Iris pigment epithelial cell (primary cell): ENCODE data around the gene MDH1B.
"Not testable (repeated sequence)": the region's sequence is repeated elsewhere in the genome, so short reads cannot be mapped to it uniquely, and the experiment has no call there.

Source experiments
- DNase-seq: peaks from one replicate; pipeline ENCODE4 v3.0.0-alpha.2; 2011; ENCODE audit warnings: low read depth

The MDH1B gene

GRCh38 chr2:206765242-206766056 lies at the start of gene MDH1B, which contains the start of gene FASTKD2:
Gene MDH1B (minus strand): TSS chr2:206765328. CDS start chr2:206765271, 57 bp downstream.
Gene FASTKD2 (plus strand): TSS chr2:206765606. CDS start chr2:206766694, 1,088 bp downstream.
- peak; percentile 97 for DNase-seq

DNA sequence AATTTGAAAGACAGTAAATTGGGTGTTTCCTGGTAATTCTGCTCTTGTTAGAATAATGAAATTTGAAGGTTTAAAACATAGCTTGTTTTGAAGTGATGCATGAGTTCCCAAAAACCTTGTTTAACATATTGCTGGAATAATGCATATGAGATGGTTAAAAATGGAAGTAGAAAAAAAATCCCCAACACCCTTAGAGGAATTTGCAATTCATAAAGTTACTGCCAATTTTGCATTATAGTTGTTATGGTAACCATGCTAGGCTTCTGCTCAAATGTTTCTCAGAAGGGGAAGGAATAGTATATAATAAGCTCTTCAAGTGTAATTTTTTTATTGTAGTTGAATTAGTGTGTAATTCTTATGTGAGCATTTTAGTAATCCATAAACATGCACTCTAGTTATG lies 49.4 kb upstream of the MDH1B start:
- DNase-seq = no peak

DNA sequence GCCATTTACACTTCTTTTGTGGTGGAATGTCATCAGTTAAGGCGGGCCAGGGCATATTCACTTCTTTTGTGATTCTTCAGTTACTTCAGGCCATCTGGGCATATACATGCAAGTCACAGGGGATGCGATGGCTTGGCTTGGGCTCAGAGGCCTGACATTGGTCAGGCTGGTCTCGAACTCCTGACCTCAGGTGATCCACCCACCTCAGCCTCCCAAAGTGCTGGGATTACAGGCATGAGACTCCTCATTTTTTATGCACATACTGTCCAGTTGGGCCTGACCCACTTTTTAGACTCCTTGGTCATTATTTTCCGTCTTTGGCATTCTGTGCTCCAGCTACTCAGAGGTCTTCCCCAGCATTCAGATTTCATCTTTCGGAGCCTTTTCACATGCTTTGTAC lies 47.3 kb upstream of the MDH1B start:
- not testable (repeated sequence) for DNase-seq

DNA sequence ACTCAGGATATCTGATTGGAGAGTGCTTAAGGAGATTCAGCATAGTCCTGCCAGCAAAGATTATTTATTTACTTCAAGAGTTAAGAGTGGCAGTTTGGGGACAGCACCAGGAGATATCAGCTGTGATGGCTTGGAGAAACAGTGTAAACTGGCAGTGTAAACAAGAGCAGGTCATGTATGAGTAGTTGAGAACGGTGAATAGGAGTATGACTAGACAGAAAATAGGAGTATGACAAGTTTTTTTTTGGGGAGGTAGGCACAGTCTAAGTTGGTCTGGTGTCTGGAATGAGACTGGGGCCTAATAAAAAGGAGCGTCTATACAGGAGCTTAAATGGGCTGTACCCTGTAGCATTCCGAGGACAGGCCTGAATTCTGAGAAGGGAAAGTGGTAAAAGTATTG lies 42.5 kb upstream of the MDH1B start:
- not testable (repeated sequence) for DNase-seq

DNA sequence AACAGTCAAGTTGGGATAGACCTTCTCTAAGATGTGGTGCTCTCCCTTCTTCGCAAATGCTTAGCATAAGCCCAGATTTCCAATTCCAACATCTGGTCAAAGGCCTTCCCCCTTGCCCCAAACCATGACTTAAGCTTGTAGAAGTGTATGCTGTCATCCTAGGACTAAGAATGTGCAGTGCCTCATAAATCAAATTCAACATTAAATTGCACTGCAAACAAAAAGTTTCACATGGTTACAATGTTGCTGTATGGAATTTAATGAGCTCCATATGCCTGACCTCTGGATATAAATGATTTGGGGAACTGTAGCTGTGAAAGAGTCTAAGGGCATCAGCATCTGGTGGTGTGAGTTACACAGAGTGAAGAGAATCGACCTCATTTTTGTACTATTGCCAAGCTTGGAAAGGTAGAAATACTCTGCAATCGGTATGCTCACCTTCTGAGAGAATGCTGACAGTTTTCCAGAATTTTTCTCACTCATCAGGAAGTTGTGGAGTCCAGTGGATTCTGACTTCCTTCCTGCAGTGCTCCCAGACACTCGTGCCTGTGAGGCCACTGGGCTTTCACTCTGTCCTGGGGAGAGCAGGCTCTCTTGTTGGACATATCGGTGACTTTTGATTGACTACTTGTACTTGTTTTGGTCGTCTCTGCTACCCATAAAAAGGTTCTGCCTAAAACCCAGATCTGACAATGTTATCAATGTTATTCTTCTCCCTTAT lies 40.9 kb upstream of the MDH1B start:
- DNase-seq = no peak

GRCh38 chr2:206804326-206804725 lies 39.2 kb upstream of the MDH1B start:
- no peak for DNase-seq

DNA sequence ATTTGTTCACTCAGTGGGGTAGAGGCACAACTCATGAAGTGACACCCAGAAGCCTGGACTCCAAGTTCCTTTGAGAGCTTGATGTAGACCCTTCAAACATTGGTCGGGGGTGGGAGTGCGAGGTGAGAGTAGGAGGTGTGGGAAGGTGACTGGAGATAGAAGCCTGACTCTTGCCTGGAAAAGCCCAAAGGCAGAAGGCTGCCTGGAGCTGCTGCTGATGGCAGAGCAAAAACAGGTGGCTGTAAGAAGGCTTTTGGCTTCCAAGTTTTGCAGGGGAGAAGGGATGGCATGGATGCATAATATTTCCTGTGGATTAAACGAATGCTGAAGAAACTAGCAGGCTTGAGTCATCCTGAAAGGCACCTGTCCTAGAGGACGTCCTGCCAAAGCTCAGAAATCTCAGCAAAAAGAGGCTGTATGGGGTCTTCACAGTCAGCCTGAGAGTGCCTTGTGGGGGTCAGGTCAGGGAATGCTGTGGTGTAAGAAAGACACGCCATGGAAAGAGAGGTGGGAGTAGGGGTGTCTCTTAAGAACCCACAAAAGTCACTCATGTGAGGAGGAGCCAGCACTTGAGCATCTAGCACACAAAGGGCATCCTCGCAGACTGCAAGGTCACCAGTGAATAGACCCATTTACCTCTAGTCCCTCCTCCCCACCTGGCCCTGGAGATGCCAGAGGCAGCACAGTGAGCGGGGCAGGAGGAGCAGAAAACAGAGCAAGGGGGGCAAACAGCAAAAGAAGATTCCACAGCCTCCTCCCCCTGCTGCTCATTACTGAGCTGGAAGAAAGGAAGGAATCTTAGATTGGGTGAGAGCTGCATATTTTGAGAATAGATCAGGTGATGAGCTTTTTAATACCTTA lies 37.8 kb upstream of the MDH1B start:
- DNase-seq = no peak

- no peak for DNase-seq
These were observed 36.5 kb upstream of the MDH1B start for GRCh38 chr2:206801418-206802189.

DNA sequence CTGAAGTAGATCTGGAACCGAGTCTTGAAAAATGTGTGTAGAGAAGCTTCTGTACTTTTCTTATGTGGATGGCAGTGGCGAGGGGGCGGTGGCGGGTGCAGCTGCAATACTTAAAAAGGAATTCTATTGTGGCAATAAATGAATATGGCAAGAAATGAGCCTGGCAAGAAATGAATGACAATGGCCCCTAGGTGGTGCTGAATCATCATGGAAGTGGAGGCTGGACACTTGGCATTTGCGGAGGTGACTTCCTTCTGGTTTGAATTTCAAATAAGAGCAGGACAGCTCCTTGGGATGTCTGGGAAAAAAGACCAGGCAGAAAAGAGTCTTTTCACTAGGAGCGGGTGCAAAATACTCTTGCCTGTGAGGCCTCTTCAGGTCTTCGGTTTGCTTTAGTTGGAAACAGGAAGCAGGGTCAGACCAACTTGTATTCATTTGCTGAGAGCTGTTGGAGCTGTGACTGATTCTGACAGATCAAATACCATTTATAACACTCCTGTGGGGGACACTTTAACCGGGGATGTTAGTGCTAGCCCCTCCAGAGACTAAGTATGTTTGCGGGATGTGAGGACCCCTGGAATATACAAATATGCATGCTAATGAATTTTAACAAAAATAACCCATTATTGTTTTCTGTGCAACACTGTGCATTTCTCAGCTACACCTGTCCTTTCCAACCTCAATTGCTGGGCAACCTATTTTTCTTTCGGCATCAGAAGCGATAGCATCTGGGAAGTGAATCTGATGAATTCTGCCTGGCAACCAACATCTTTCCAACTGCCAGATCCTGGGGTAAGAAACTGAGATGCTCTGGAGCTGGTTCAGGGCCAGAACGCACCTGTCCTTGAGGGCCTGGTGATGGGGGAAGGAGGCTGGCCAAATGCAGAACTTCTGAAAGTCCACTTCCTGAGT lies 35.6 kb upstream of the MDH1B start:
- DNase-seq = peak; percentile 77

- DNase-seq = peak; percentile 72
These were observed 34.0 kb upstream of the MDH1B start for GRCh38 chr2:206799083-206799482.

GRCh38 chr2:206798000-206798399 lies 32.9 kb upstream of the MDH1B start:
- no peak for DNase-seq

DNA sequence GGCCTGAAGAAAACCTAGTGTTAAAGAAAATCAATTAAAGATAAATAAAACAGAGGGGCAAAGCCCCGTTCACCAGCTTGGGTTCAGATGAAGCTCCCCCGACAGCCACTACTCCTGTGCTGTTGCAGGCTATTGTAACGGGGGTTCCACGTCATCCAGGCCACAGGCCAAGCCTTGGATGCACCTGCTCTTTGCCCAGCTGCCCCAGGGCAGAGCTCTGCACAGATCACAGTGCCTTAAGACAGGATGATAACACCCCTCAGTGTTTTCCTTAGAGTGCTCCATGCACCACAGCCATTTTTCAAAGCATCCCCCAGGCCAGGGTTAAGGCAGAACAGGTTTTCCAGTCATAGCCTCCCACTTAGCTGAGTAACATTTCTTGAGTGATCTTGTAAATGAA lies 32.2 kb upstream of the MDH1B start:
- no peak for DNase-seq

DNA sequence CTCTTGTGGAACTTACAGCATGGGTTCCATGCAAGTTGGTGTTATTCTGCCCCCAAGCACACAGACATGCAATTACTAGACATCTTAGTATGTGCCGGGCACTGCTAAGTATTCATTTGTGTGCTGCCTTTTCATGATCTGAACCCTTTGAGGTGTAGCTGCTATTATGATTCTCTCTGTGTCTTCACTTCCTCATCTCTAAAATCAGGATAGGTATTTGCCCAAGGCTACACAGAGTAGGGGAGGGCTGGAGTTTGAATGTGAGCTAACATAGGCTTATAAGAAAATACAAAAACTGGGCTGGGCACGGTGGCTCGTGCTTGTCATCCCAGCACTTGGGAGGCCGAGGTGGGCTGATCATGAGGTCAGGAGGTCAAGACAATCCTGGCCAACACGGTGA lies 27.5 kb upstream of the MDH1B start:
- DNase-seq = no peak

GRCh38 chr2:206790311-206790935 lies 25.3 kb upstream of the MDH1B start:
- DNase-seq = peak; percentile 60

- no peak for DNase-seq
These were observed 19.6 kb upstream of the MDH1B start for GRCh38 chr2:206784559-206785353.

DNA sequence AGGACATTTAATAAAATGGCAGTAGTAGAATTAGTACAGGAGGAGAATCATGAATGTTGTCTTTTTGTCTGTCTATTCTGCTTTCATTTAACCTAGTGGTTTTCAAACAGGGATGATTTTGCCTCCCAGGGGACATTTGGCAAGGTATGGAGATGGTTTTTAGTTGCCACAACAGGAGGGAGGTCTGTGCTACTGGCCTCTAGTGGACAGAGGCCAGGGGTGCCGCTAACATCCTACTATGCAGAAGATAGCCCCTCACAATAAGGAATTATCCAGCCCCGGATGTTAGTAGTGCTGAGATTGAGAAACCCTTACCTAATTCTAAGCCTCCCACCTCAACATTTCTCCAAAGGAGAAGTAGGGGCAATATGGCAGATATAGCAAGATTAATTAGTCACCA lies 18.6 kb upstream of the MDH1B start:
- peak; percentile 25 for DNase-seq

DNA sequence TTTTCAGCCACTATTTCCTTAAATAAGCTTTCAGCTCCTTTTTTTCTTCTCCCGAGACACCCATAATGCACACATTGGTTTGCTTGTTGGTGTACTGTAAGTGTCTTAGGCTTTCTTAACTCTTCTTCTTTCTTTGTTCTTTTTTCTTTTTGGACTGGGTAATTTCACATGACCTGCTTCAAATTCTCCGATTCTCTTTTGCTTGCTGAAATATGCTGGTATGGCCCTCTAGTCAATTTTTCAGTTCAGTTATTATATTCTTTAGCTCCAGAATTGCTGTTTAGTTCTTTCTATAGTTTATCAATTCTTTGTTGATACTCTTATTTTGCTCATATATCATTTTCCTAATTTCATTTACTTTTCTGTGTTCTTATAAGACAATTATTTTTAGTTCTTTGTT lies 15.5 kb upstream of the MDH1B start:
- no peak for DNase-seq

- no peak for DNase-seq
These were observed 11.3 kb upstream of the MDH1B start for GRCh38 chr2:206776432-206776831.

DNA sequence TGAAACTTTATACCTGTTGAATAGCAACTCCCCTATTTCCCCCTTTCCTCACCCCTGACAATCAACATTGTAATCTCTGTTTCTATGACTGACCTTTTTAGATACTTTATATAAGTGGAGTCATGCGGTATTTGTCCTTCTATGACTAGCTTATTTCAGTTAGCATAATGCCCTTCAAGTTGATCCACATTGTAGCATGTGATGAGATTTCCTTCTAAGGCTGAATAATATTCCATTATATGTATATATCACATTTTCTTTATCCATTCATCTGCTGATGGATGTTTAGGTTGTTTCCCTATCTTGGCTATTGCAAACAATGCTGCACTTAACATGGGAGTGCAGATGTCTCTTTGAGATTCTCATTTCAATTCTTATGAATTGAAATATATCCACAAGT lies 9.7 kb upstream of the MDH1B start:
- DNase-seq = no peak
